SK-N-SH (cell line): ENCODE data around the gene KLHL20. TPM values are rescaled to one million over a fixed set of nuclear protein-coding genes. Genes with fewer than 3 reads are reported as not detected.

Source experiments
- CTCF ChIA-PET: fragments of 300-600, 350-600 bp; formaldehyde crosslinking; extraction: SDS; loops from one replicate; lab custom pipeline; 2021; lab: Yijun Ruan, JAX
- POLR2A ChIA-PET: fragments of 350-600 bp; sonication (Branson Sonifier 250); formaldehyde crosslinking; extraction: SDS; loops from one replicate; lab custom pipeline; 2020; ENCODE audit warnings: antibody characterized with exemption, inconsistent platforms; lab: Yijun Ruan, JAX
- DNase-seq: peaks from one replicate; pipeline ENCODE4 v3.0.0; 2012
- H2AFZ ChIP-seq: fragments of 200-600 bp; sonication (generic); 2 replicates; pipeline ENCODE4 v1.8.1; 2016; ENCODE audit warnings: antibody characterized with exemption, mild to moderate bottlenecking, low read depth
- H3F3A ChIP-seq: fragments of 200-600 bp; sonication (generic); replicated peaks from 2 replicates; pipeline ENCODE3; 2016; ENCODE audit warnings: antibody characterized with exemption, mild to moderate bottlenecking; ENCODE audit not compliant: insufficient read depth
- H3K27ac ChIP-seq, 2 experiments: fragments of 200-500 bp in 1 of 2; fragments of 200-600 bp in 1 of 2; sonication (Bioruptor generic) in 1 of 2; sonication (generic), shearing (Covaris generic) in 1 of 2; 2 replicates each; pipeline versions ENCODE4 v1.5.1 to v1.6.1; 2014 to 2016; ENCODE audit warnings: low read depth in 2 of 2, inconsistent platforms in 1 of 2, low read length in 1 of 2, mild to moderate bottlenecking in 1 of 2, mixed read lengths in 1 of 2
- H3K27me3 ChIP-seq: fragments of 200-600 bp; sonication (generic), shearing (Covaris generic); 2 replicates; pipeline ENCODE4 v1.6.1; 2016; ENCODE audit warnings: mixed run types; ENCODE audit not compliant: insufficient read depth
- H3K36me3 ChIP-seq, 2 experiments: fragments of 200-500 bp in 1 of 2; fragments of 200-600 bp in 1 of 2; sonication (Bioruptor generic) in 1 of 2; sonication (generic) in 1 of 2; replicated peaks in 1 of 2; 2 replicates each; pipeline versions ENCODE3 to v1.5.1; 2014 to 2016; ENCODE audit warnings: low read length in 1 of 2, mild to moderate bottlenecking in 1 of 2; ENCODE audit not compliant: insufficient read depth in 2 of 2, control insufficient read depth in 1 of 2
- H3K4me1 ChIP-seq, 2 experiments: fragments of 200-500 bp in 1 of 2; fragments of 200-600 bp in 1 of 2; sonication (Bioruptor generic) in 1 of 2; sonication (generic), shearing (Covaris generic) in 1 of 2; 2 replicates each; pipeline versions ENCODE4 v1.5.1 to v1.6.1; 2014 to 2016; ENCODE audit warnings: low read depth in 1 of 2, low read length in 1 of 2, mixed run types in 1 of 2; ENCODE audit not compliant: insufficient read depth in 2 of 2, control insufficient read depth in 1 of 2
- H3K4me2 ChIP-seq: fragments of 200-600 bp; sonication (generic), shearing (Covaris generic); 2 replicates; pipeline ENCODE4 v1.6.1; 2017; ENCODE audit warnings: mixed run types
- H3K4me3 ChIP-seq, 2 experiments: fragments of 200-500 bp in 1 of 2; fragments of 200-600 bp in 1 of 2; sonication (Bioruptor generic) in 1 of 2; sonication (generic), shearing (Covaris generic) in 1 of 2; 2 replicates each; pipeline versions ENCODE4 v1.5.1 to v1.8.1; 2014 to 2016; ENCODE audit warnings: low read depth in 2 of 2, inconsistent platforms in 1 of 2, low read length in 1 of 2, mild to moderate bottlenecking in 1 of 2, mixed read lengths in 1 of 2, moderate library complexity in 1 of 2
- H3K79me2 ChIP-seq: fragments of 200-600 bp; sonication (generic); 2 replicates; pipeline ENCODE4 v1.8.1; 2017; ENCODE audit warnings: mild to moderate bottlenecking; ENCODE audit not compliant: insufficient read depth
- H3K9ac ChIP-seq: fragments of 200-600 bp; sonication (generic); 2 replicates; pipeline ENCODE4 v1.6.1; 2017; ENCODE audit warnings: mixed run types
- H3K9me2 ChIP-seq: fragments of 200-600 bp; sonication (generic); 2 replicates; pipeline ENCODE4 v1.6.1; 2017; ENCODE audit warnings: mixed run types
- H3K9me3 ChIP-seq: fragments of 200-600 bp; sonication (generic); 2 replicates; pipeline ENCODE4 v1.6.1; 2017; ENCODE audit warnings: mixed run types, mild to moderate bottlenecking, moderate library complexity
- H4K20me1 ChIP-seq: fragments of 200-600 bp; sonication (generic); 2 replicates; pipeline ENCODE4 v1.6.1; 2017; ENCODE audit warnings: mild to moderate bottlenecking, mixed run types; ENCODE audit not compliant: insufficient read depth
- GATA2 ChIP-seq: sonication (generic); formaldehyde crosslinking; IDR thresholded peaks from 2 replicates; pipeline ENCODE4 v1.5.0; 2020; ENCODE audit warnings: mild to moderate bottlenecking, missing genetic modification reagents
- JUND ChIP-seq: IDR thresholded peaks from 2 replicates; pipeline ENCODE4 v1.4.0; 2012
- NFIC ChIP-seq: IDR thresholded peaks from 2 replicates; pipeline ENCODE4 v1.4.0; 2012; ENCODE audit warnings: borderline replicate concordance
- RAD21 ChIP-seq: IDR thresholded peaks from 2 replicates; pipeline ENCODE4 v1.6.1; 2012; ENCODE audit warnings: mild to moderate bottlenecking, low read length
- RFX5 ChIP-seq: IDR thresholded peaks from 2 replicates; pipeline ENCODE4 v1.6.1; 2012; ENCODE audit warnings: mild to moderate bottlenecking, improper control_type of control experiment, low read length
- SIN3A ChIP-seq: IDR thresholded peaks from 2 replicates; pipeline ENCODE4 v1.6.1; 2012; ENCODE audit warnings: low read depth, mild to moderate bottlenecking, low read length, moderate library complexity, borderline replicate concordance
- TEAD4 ChIP-seq: IDR thresholded peaks from 2 replicates; pipeline ENCODE4 v1.4.0; 2012; ENCODE audit warnings: mild to moderate bottlenecking, borderline replicate concordance; ENCODE audit not compliant: insufficient read depth
- YY1 ChIP-seq: IDR thresholded peaks from 2 replicates; pipeline ENCODE4 v1.4.0; 2012; ENCODE audit warnings: low read depth, mild to moderate bottlenecking
- WGBS: methylation state at CpG from one replicate; pipeline ENCODE4 v1.1.6; 2017; ENCODE audit warnings: low lambda C conversion rate; 5-methylcytosine and 5-hydroxymethylcytosine counted together
- polyA plus RNA-seq, 3 experiments: library from polyadenylated mRNA; depleted of rRNA; stranded (reverse); fragments of >200 nt; gene quantifications; 2 replicates each; pipeline ENCODE4 v1.2.3, GENCODE V29; 2012
- small RNA-seq, 7 experiments: library from RNA; depleted of rRNA; stranded (forward); fragments of <200 nt; gene quantifications; one replicate each; pipeline ENCODE3, GENCODE V24; 2012
- TF ChIP-seq, protein P1 (sequence below): IDR thresholded peaks from 2 replicates; pipeline ENCODE4 v1.6.1; 2012; ENCODE audit warnings: mild to moderate bottlenecking, low read depth, low read length, moderate library complexity
- TF ChIP-seq, protein P2 (sequence below): fragments of 150-350 bp; IDR thresholded peaks from 2 replicates; pipeline ENCODE4 v1.6.1; 2016; ENCODE audit warnings: mild to moderate bottlenecking, low read depth, low read length
- TF ChIP-seq, protein P3 (sequence below): IDR thresholded peaks from 2 replicates; pipeline ENCODE4 v1.4.0; 2012; ENCODE audit warnings: low read depth, borderline replicate concordance
- TF ChIP-seq, protein P4 (sequence below): fragments of 200-600 bp; sonication (generic); IDR thresholded peaks from 2 replicates; pipeline ENCODE4 v1.6.1; 2017; ENCODE audit warnings: antibody characterized with exemption, mild to moderate bottlenecking, moderate library complexity
- TF ChIP-seq, protein P5 (sequence below): IDR thresholded peaks from 2 replicates; pipeline ENCODE4; 2012

The KLHL20 gene
- polyA plus RNA-seq, 1 of the 3 experiments (the other 2 are of a cell fraction) = 14.0 TPM

DNA sequence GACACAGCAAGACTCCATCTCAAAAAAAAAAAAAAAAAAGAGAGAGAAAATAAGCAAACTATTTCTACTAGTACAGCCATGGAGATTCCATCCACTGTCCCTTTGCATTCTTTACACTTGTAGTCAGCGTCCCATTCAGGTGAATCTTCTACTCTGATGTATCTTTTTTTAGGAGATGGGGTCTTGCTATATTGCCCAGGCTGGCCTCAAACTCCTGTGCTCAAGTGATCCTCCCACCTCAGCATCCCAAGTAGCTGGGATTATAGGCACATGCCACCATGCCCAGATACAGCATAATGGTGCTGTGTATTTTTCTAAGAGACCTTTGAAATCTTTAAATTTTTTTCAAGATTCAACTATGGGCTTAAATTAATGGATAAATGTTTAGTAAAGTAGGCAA lies 118.0 kb downstream of the KLHL20 start:
- Histone ChIP-seq H3K27me3 (no peaks in the 10 kb centered on the region), H4K20me1 (no peaks in the 10 kb centered on the region), H3K9me3 (no peaks in the 10 kb centered on the region), H3K9ac (no peak overlapping the region), H2AFZ (no peak overlapping the region), H3K36me3 (peaks cover 47 to 56% of the 10 kb centered on the region in 2 experiments), H3K4me1 (peaks cover 2 to 4% of the 10 kb centered on the region in 2 experiments; a peak in 2 of 4 replicates), H3K4me2 (no peak overlapping the region), H3K9me2 (no peaks in the 10 kb centered on the region), H3K4me3 (no peak overlapping the region), H3K79me2 (no peaks in the 10 kb centered on the region; the same call in 1 of the 2 replicates), H3F3A (peaks cover 4% of the 10 kb centered on the region), H3K27ac (no peak overlapping the region)
- ChIA-PET POLR2A (no interaction called here), CTCF (interaction anchor here (1.2 kb wide), 1 partner anchor 401 kb away, joined by 4 read pairs; no protein-coding TSS in a partner anchor)
- TF ChIP-seq SIN3A (no peak), RAD21 (no peak), JUND (no peak), RFX5 (no peak), TEAD4 (no peak), YY1 (no peak), NFIC (no peak), GATA2 (CRISPR knock-in tag) (no peak)
- TF ChIP-seq, protein P1, sequence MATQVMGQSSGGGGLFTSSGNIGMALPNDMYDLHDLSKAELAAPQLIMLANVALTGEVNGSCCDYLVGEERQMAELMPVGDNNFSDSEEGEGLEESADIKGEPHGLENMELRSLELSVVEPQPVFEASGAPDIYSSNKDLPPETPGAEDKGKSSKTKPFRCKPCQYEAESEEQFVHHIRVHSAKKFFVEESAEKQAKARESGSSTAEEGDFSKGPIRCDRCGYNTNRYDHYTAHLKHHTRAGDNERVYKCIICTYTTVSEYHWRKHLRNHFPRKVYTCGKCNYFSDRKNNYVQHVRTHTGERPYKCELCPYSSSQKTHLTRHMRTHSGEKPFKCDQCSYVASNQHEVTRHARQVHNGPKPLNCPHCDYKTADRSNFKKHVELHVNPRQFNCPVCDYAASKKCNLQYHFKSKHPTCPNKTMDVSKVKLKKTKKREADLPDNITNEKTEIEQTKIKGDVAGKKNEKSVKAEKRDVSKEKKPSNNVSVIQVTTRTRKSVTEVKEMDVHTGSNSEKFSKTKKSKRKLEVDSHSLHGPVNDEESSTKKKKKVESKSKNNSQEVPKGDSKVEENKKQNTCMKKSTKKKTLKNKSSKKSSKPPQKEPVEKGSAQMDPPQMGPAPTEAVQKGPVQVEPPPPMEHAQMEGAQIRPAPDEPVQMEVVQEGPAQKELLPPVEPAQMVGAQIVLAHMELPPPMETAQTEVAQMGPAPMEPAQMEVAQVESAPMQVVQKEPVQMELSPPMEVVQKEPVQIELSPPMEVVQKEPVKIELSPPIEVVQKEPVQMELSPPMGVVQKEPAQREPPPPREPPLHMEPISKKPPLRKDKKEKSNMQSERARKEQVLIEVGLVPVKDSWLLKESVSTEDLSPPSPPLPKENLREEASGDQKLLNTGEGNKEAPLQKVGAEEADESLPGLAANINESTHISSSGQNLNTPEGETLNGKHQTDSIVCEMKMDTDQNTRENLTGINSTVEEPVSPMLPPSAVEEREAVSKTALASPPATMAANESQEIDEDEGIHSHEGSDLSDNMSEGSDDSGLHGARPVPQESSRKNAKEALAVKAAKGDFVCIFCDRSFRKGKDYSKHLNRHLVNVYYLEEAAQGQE = no peak
- TF ChIP-seq, protein P2, sequence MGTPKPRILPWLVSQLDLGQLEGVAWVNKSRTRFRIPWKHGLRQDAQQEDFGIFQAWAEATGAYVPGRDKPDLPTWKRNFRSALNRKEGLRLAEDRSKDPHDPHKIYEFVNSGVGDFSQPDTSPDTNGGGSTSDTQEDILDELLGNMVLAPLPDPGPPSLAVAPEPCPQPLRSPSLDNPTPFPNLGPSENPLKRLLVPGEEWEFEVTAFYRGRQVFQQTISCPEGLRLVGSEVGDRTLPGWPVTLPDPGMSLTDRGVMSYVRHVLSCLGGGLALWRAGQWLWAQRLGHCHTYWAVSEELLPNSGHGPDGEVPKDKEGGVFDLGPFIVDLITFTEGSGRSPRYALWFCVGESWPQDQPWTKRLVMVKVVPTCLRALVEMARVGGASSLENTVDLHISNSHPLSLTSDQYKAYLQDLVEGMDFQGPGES = no peak
- TF ChIP-seq, protein P3, sequence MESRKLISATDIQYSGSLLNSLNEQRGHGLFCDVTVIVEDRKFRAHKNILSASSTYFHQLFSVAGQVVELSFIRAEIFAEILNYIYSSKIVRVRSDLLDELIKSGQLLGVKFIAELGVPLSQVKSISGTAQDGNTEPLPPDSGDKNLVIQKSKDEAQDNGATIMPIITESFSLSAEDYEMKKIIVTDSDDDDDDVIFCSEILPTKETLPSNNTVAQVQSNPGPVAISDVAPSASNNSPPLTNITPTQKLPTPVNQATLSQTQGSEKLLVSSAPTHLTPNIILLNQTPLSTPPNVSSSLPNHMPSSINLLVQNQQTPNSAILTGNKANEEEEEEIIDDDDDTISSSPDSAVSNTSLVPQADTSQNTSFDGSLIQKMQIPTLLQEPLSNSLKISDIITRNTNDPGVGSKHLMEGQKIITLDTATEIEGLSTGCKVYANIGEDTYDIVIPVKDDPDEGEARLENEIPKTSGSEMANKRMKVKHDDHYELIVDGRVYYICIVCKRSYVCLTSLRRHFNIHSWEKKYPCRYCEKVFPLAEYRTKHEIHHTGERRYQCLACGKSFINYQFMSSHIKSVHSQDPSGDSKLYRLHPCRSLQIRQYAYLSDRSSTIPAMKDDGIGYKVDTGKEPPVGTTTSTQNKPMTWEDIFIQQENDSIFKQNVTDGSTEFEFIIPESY = no peak
- TF ChIP-seq, protein P4, sequence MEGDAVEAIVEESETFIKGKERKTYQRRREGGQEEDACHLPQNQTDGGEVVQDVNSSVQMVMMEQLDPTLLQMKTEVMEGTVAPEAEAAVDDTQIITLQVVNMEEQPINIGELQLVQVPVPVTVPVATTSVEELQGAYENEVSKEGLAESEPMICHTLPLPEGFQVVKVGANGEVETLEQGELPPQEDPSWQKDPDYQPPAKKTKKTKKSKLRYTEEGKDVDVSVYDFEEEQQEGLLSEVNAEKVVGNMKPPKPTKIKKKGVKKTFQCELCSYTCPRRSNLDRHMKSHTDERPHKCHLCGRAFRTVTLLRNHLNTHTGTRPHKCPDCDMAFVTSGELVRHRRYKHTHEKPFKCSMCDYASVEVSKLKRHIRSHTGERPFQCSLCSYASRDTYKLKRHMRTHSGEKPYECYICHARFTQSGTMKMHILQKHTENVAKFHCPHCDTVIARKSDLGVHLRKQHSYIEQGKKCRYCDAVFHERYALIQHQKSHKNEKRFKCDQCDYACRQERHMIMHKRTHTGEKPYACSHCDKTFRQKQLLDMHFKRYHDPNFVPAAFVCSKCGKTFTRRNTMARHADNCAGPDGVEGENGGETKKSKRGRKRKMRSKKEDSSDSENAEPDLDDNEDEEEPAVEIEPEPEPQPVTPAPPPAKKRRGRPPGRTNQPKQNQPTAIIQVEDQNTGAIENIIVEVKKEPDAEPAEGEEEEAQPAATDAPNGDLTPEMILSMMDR = no peak
- TF ChIP-seq, protein P5, sequence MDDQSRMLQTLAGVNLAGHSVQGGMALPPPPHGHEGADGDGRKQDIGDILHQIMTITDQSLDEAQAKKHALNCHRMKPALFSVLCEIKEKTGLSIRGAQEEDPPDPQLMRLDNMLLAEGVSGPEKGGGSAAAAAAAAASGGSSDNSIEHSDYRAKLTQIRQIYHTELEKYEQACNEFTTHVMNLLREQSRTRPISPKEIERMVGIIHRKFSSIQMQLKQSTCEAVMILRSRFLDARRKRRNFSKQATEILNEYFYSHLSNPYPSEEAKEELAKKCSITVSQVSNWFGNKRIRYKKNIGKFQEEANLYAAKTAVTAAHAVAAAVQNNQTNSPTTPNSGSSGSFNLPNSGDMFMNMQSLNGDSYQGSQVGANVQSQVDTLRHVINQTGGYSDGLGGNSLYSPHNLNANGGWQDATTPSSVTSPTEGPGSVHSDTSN = no peak
- WGBS = 88% methylated on average over 1 of the region's 1 CpG
- no peak for DNase-seq

Small RNAs within 50 kb of the gene (small RNA-seq; reads per million reads assigned to genes)
- 0 reads per million in 7 experiments for gene BX248409.1
- 0 reads per million in 7 experiments for gene RF00019

Other genes with a start within 250 kb of the KLHL20 start
- 224 and 270 TPM in 2 replicates for gene PRDX6, start 237.6 kb upstream of the KLHL20 start, polyA plus RNA-seq (2012; rRNA removed)
- gene SLC9C2, start 111.9 kb upstream of the KLHL20 start, polyA plus RNA-seq (2012; rRNA removed) = not detected in 2 replicates
- gene TEX50, start 79.6 kb upstream of the KLHL20 start, polyA plus RNA-seq (2012; rRNA removed) = not detected in 2 replicates
- gene ANKRD45, start 45.1 kb upstream of the KLHL20 start, polyA plus RNA-seq (2012; rRNA removed) = 1.8 and 2.3 TPM in 2 replicates
- gene DARS2, start 109.7 kb downstream of the KLHL20 start, polyA plus RNA-seq (2012; rRNA removed) = 17.1 and 22.1 TPM in 2 replicates
- gene CENPL, start 109.9 kb downstream of the KLHL20 start, polyA plus RNA-seq (2012; rRNA removed) = 4.0 and 6.9 TPM in 2 replicates
- 961 and 1,422 TPM in 2 replicates for gene GAS5, start 153.0 kb downstream of the KLHL20 start, polyA plus RNA-seq (2012; rRNA removed)
- 0.89 and 1.2 TPM in 2 replicates for gene ZBTB37, start 153.4 kb downstream of the KLHL20 start, polyA plus RNA-seq (2012; rRNA removed)
- gene SERPINC1, start 202.3 kb downstream of the KLHL20 start, polyA plus RNA-seq (2012; rRNA removed) = 0.05 and 0.08 TPM in 2 replicates